HG02981 (cell line): ENCODE results near the gene MAOA.
"Not testable (repeated sequence)": the region's sequence is repeated elsewhere in the genome, so short reads cannot be mapped to it uniquely, and the experiment has no call there.

Experiments used
- ATAC-seq: cut with Tn5 transposase; IDR thresholded peaks from one replicate; pipeline ENCODE4 v1.9.1; 2021; ENCODE audit warnings: mild to moderate bottlenecking, moderate library complexity; ENCODE audit not compliant: unreplicated experiment

Gene MAOA

DNA sequence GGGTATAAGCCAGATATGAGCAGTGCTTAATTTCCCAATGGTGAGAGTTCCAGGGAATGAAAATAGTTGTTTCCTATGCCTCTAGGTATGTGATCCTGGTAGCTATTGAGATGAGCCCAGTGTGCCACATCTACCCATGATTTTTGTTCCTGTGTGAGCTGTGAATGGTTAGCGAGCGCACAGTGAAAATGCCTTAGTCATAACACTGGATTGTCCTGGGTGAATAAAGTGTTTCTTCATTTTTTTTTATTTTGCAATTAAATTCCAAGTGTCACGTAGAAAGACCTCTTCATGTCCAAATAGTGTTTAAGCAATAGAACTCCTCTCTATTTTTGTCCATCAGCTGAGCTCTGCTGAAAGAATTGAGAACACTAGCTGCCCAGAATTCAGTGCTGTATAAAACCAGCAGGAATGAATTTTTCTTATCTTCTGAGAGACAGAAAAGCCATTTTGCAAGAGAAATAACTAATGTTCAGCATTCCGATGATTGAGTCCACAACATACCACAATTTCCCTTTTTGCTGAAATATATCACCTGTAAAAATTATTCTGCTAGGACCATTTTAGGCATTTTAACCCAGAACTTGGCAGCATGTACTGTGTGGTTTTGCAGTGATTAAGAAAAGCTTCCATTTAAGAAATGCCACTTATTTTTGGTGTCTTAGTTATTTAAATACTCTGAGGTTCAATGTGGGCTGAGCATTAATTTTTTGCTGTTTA lies 5.6 kb downstream of the MAOA start:
- ATAC-seq, result no peak

GRCh38 chrX:43663173-43663572 lies 7.1 kb downstream of the MAOA start:
- ATAC-seq, result no peak

DNA sequence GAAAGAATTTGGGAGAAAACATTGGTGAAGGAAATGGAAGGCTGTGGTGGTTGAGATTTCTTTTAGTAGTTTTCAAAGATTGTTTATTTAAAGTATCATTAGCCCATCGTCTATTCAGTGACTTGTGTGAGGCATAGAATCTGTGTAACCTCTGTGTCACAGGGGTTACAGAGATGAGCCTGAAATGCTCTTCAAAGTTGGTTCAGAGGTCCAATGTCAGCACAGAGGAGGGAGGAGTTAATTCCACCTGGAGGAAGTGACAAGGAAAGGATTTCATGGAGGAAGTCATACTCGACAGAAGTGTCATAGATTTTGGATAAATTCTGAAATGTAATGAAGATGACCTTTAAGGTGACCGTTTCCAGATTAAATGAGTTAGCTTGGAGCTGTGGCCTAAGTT lies 8.2 kb downstream of the MAOA start:
- ATAC-seq, result no peak

GRCh38 chrX:43664708-43665107 lies 8.6 kb downstream of the MAOA start:
- no peak for ATAC-seq

- no peak for ATAC-seq
Observed at GRCh38 chrX:43666311-43666912, 10.3 kb downstream of the MAOA start.

- not testable (repeated sequence) for ATAC-seq
Observed at GRCh38 chrX:43675965-43676628, 20.0 kb downstream of the MAOA start.

DNA sequence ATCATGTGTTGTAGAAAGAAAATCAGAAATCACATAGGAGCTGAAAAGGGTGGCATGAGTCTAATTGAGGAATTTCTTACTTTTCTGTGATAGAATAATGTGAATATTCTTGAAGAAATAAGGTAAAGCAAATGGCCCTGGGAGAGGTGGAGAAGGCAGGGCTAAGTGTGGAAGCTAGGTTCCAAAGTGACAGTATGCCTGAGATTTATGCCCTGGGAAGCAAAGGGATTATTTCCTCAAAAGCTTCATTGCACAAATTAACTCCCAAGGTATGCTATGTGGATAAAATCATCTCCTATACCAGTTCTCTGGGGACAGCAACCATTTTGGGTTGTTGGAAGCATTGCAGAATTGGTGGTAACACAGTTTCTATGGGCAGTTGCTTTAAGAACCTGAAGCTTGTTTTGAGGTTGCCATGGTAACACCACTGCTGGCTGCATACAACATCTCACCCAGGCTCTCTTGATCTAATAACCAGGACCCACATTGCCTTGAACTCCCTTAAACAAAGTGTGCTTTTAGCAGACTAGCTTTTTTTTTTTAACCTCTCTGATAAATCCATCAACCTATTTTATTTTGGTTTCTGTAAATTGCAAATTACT lies 21.0 kb downstream of the MAOA start:
- ATAC-seq, result no peak

- ATAC-seq, result no peak
Observed at GRCh38 chrX:43677993-43678392, 21.9 kb downstream of the MAOA start.

DNA sequence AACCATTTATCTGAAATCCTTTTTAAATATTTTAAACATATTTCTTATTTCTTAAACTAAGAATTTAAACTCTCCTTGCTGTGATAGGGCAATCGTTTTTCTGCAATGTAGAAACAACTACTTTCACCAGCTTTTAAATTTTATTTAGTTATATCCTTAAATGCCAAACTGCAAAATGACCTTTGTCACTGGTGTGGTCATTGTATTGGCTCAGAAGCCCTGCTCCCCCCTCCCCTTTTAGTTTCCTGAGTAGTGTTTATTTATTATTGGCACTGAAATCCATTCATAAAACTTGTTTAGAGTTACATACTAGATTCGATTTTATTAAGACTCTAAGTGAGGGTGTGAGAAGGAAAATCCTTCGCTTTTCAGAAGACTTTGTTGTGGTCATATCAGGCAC lies 23.0 kb downstream of the MAOA start:
- ATAC-seq, result no peak

- no peak for ATAC-seq
Observed at GRCh38 chrX:43679778-43680177, 23.7 kb downstream of the MAOA start.

- ATAC-seq, result no peak
Observed at GRCh38 chrX:43682726-43683125, 26.6 kb downstream of the MAOA start.

GRCh38 chrX:43685221-43685620 lies 29.1 kb downstream of the MAOA start:
- ATAC-seq, result no peak

- no peak for ATAC-seq
Observed at GRCh38 chrX:43688586-43688985, 32.5 kb downstream of the MAOA start.

GRCh38 chrX:43693602-43694406 lies 37.7 kb downstream of the MAOA start:
- no peak for ATAC-seq

- ATAC-seq, result no peak
Observed at GRCh38 chrX:43699475-43699874, 43.4 kb downstream of the MAOA start.

GRCh38 chrX:43702079-43702524 lies 46.0 kb downstream of the MAOA start:
- no peak for ATAC-seq

- no peak for ATAC-seq
Observed at GRCh38 chrX:43702660-43703059, 46.6 kb downstream of the MAOA start.

GRCh38 chrX:43703211-43703791 lies 47.2 kb downstream of the MAOA start:
- ATAC-seq, result no peak

- no peak for ATAC-seq
Observed at GRCh38 chrX:43706786-43707370, 50.8 kb downstream of the MAOA start.
